Epithelial cell of proximal tubule (primary cell): ENCODE data around the gene HESX1. TPM values are rescaled to one million over a fixed set of nuclear protein-coding genes. Genes with fewer than 3 reads are reported as not detected.

Experiments used
- DNase-seq: peaks from one replicate; pipeline ENCODE4 v3.0.0-alpha.2; 2011; ENCODE audit warnings: low read depth
- H3K4me3 ChIP-seq: 2 replicates; pipeline ENCODE4 v1.5.1; 2011; ENCODE audit warnings: low read depth, mild to moderate bottlenecking, low read length
- CTCF ChIP-seq: conservative IDR thresholded peaks from 2 replicates; pipeline ENCODE4 v1.5.1; 2012; ENCODE audit warnings: low read depth, mild to moderate bottlenecking, low read length
- total RNA-seq: library from RNA; depleted of rRNA; stranded (reverse); fragments of >200 nt; gene quantifications from 2 replicates; pipeline ENCODE4 v1.2.3, GENCODE V29; 2015

HESX1 gene
- total RNA-seq, 1 donor from 2014 or later, result not detected

GRCh38 chr3:57169108-57169507, 30.7 kb downstream of the HESX1 start:
- DNase-seq, result no peak
- H3K4me3 ChIP-seq, result no peak overlapping the region
- no peak for TF ChIP-seq CTCF

- no peak overlapping the region for H3K4me3 ChIP-seq
- no peak for TF ChIP-seq CTCF
- no peak for DNase-seq
Observed at GRCh38 chr3:57168151-57168550, 31.6 kb downstream of the HESX1 start.

- no peak overlapping the region for H3K4me3 ChIP-seq
- no peak for DNase-seq
- TF ChIP-seq CTCF, result no peak
Observed at GRCh38 chr3:57166660-57167059, 33.1 kb downstream of the HESX1 start.

- no peak for TF ChIP-seq CTCF
Observed at GRCh38 chr3:57165641-57166040, 34.1 kb downstream of the HESX1 start.

GRCh38 chr3:57164657-57165573, 34.9 kb downstream of the HESX1 start, which contains the start of gene IL17RD:
IL17RD (minus strand) TSS chr3:57165353; CDS start chr3:57165286, 67 bp downstream.
- no peak for DNase-seq
- TF ChIP-seq CTCF, result no peak
- peak within 1 kb of the TSS; percentile 76 for H3K4me3 ChIP-seq

More at GRCh38 chr3:57165641-57166040, 34.1 kb downstream of the HESX1 start:
- no peak overlapping the region for H3K4me3 ChIP-seq
- DNase-seq, result no peak

GRCh38 chr3:57164217-57164656, 35.5 kb downstream of the HESX1 start:
- peak overlapping the region; percentile 76 for H3K4me3 ChIP-seq
- DNase-seq, result no peak
- TF ChIP-seq CTCF, result no peak
